Hematopoietic multipotent progenitor cell treated with erythropoietin and hydrocortisone succinate and interleukin-3 and kit ligand, for 6 days (in vitro differentiated cells): ENCODE results near the gene MINK1.

Experiments
- DNase-seq: peaks from one replicate; pipeline ENCODE4 v3.0.0-alpha.2; 2015

MINK1 gene

GRCh38 chr17:4935650-4936049, 102.5 kb downstream of the MINK1 start:
- DNase-seq = no peak

GRCh38 chr17:4936436-4936835, 103.3 kb downstream of the MINK1 start:
- DNase-seq = no peak

- DNase-seq = no peak
Measured at GRCh38 chr17:4937553-4937952, 104.4 kb downstream of the MINK1 start.

- DNase-seq = no peak
Measured at GRCh38 chr17:4938069-4938491, 104.9 kb downstream of the MINK1 start.

- DNase-seq = peak; percentile 57
Measured at GRCh38 chr17:4938688-4939545, 105.8 kb downstream of the MINK1 start.

GRCh38 chr17:4939546-4939795, 106.3 kb downstream of the MINK1 start:
- DNase-seq = no peak

- DNase-seq = peak; percentile 100
Measured at GRCh38 chr17:4939796-4940554, 106.8 kb downstream of the MINK1 start, which contains the start of the genes RNF167 and SLC25A11. Gene RNF167, plus strand, starts transcription at chr17:4940268. Its CDS starts 642 bp downstream, at chr17:4940910. Gene SLC25A11, minus strand, starts transcription at chr17:4940046. Its CDS starts 136 bp downstream, at chr17:4939910.

- peak; percentile 49 for DNase-seq
Measured at GRCh38 chr17:4940555-4941318, 107.6 kb downstream of the MINK1 start.

- peak; percentile 38 for DNase-seq
Measured at GRCh38 chr17:4941319-4941610, 108.1 kb downstream of the MINK1 start.

GRCh38 chr17:4942760-4943508, 109.8 kb downstream of the MINK1 start:
- DNase-seq = no peak

- DNase-seq = peak; percentile 89
Measured at GRCh38 chr17:4944163-4944553, 111.0 kb downstream of the MINK1 start.

- DNase-seq = no peak
Measured at GRCh38 chr17:4944554-4945175, 111.5 kb downstream of the MINK1 start.

GRCh38 chr17:4945176-4945943, 112.2 kb downstream of the MINK1 start:
- peak; percentile 92 for DNase-seq

GRCh38 chr17:4945944-4946280, 112.8 kb downstream of the MINK1 start:
- no peak for DNase-seq

GRCh38 chr17:4946312-4946976, 113.3 kb downstream of the MINK1 start:
- DNase-seq = no peak

- DNase-seq = peak; percentile 51
Measured at GRCh38 chr17:4947010-4947410, 113.9 kb downstream of the MINK1 start.
